Tibial nerve (tissue), 4 donors: ENCODE measurements around the gene NEK2. TPM values are rescaled to one million over a fixed set of nuclear protein-coding genes. Genes with fewer than 3 reads are reported as not detected.

Experiments used
- DNase-seq, 2 donors: peaks; one replicate each; pipeline ENCODE4 v3.0.0-alpha.2; 2019; ENCODE audit warnings: low spot score in 2 of 2
- H3K27ac ChIP-seq, 4 donors: fragments of 200-600 bp; sonication (generic) in 3 of 4; one replicate each; pipeline ENCODE4 v1.5.1; 2017 to 2019; ENCODE audit warnings: mild to moderate bottlenecking in 1 of 4
- H3K27me3 ChIP-seq, 2 donors: fragments of 200-600 bp; sonication (generic) in 1 of 2; one replicate each; pipeline versions ENCODE4 v1.5.1 to v1.6.0; 2017 to 2019
- H3K36me3 ChIP-seq, 3 donors: fragments of 200-600 bp; sonication (generic); one replicate each; pipeline ENCODE4 v1.5.1; 2018 to 2019
- H3K4me1 ChIP-seq, 4 donors: fragments of 200-600 bp; sonication (generic) in 3 of 4; one replicate each; pipeline ENCODE4 v1.5.1; 2017 to 2019
- H3K4me3 ChIP-seq, 4 donors: fragments of 200-600 bp; sonication (generic) in 3 of 4; one replicate each; pipeline ENCODE4 v1.5.1; 2017 to 2019; ENCODE audit warnings: mild to moderate bottlenecking in 1 of 4, moderate library complexity in 1 of 4
- H3K9me3 ChIP-seq, 4 donors: fragments of 200-600 bp; sonication (generic) in 3 of 4; one replicate each; pipeline ENCODE4 v1.5.1; 2017 to 2019
- CTCF ChIP-seq, 5 experiments: fragments of 200-600 bp in 3 of 5; fragments of 450-650 bp in 2 of 5; sonication (generic) in 3 of 5; IDR thresholded peaks; one replicate each; pipeline ENCODE4 v1.5.1; 2016 to 2019; ENCODE audit warnings: antibody characterized with exemption in 5 of 5, mild to moderate bottlenecking in 3 of 5, moderate library complexity in 2 of 5
- EP300 ChIP-seq, 2 donors: sonication (generic); formaldehyde crosslinking; IDR thresholded peaks; one replicate each; pipeline ENCODE4 v1.6.1; 2017; ENCODE audit warnings: antibody characterized with exemption in 2 of 2, mild to moderate bottlenecking in 1 of 2
- POLR2A ChIP-seq, 2 donors: fragments of 450-650 bp; IDR thresholded peaks; one replicate each; pipeline ENCODE4 v1.6.1; 2017; ENCODE audit warnings: antibody characterized with exemption in 2 of 2, mild to moderate bottlenecking in 2 of 2, moderate library complexity in 2 of 2
- WGBS, 2 donors: methylation state at CpG; one replicate each; pipeline ENCODE4 v1.1.5; 2018; 5-methylcytosine and 5-hydroxymethylcytosine counted together
- total RNA-seq, 4 donors: library from RNA; depleted of rRNA; stranded (reverse); fragments of >200 nt; gene quantifications; one replicate each; pipeline ENCODE4 v1.1.0, GENCODE V29; 2016

The NEK2 gene
- total RNA-seq, 4 donors from 2014 or later = 1.8 to 2.0 TPM; not detected in 2

- Histone ChIP-seq H3K9me3 (no peaks in the 10 kb centered on the region), H3K27ac (no peak overlapping the region), H3K27me3 (no peaks in the 10 kb centered on the region), H3K36me3 (no peaks in the 10 kb centered on the region), H3K4me3 (no peak overlapping the region), H3K4me1 (no peaks in the 10 kb centered on the region)
- TF ChIP-seq CTCF (IDR thresholded peaks at IDR 0.05) = no peak
- TF ChIP-seq EP300 (IDR thresholded peaks at IDR 0.05) = no peak
- TF ChIP-seq POLR2A (IDR thresholded peaks at IDR 0.05) = no peak
- 74 to 82% methylated on average over 4 of the region's 4 CpGs for WGBS, 2 donors
- no peak for DNase-seq
These were observed 33.5 kb upstream of the NEK2 start for GRCh38 chr1:211708926-211709325.

- H3K27ac ChIP-seq = no peak overlapping the region
- no peaks in the 10 kb centered on the region for H3K27me3 ChIP-seq
- H3K36me3 ChIP-seq = no peaks in the 10 kb centered on the region
- no peak for DNase-seq
- TF ChIP-seq CTCF (IDR thresholded peaks at IDR 0.05) (no peak), EP300 (IDR thresholded peaks at IDR 0.05) (no peak)
- H3K9me3 ChIP-seq = no peaks in the 10 kb centered on the region
- no peak overlapping the region for H3K4me3 ChIP-seq
- WGBS, 2 donors = 75 to 83% methylated on average over 6 of the region's 6 CpGs
- H3K4me1 ChIP-seq = no peaks in the 10 kb centered on the region
These were observed 32.6 kb upstream of the NEK2 start for GRCh38 chr1:211708006-211708405.

GRCh38 chr1:211705467-211706091 lies 30.2 kb upstream of the NEK2 start:
- 66 to 70% methylated on average over 6 of the region's 6 CpGs for WGBS, 2 donors
- TF ChIP-seq EP300 (IDR thresholded peaks at IDR 0.05) (no peak), CTCF (IDR thresholded peaks at IDR 0.05) (no peak), POLR2A (IDR thresholded peaks at IDR 0.05) (no peak)
- H3K36me3 ChIP-seq = no peaks in the 10 kb centered on the region
- DNase-seq = no peak
- no peaks in the 10 kb centered on the region for H3K9me3 ChIP-seq
- H3K4me3 ChIP-seq = no peak overlapping the region
- no peak overlapping the region for H3K27ac ChIP-seq
- H3K4me1 ChIP-seq = no peaks in the 10 kb centered on the region
- no peaks in the 10 kb centered on the region for H3K27me3 ChIP-seq

- Histone ChIP-seq H3K4me1 (no peaks in the 10 kb centered on the region), H3K27me3 (no peaks in the 10 kb centered on the region), H3K36me3 (no peaks in the 10 kb centered on the region), H3K4me3 (no peak overlapping the region), H3K9me3 (no peaks in the 10 kb centered on the region), H3K27ac (no peak overlapping the region)
- 79 to 100% methylated on average over 3 of the region's 3 CpGs for WGBS, 2 donors
- no peak for DNase-seq
- TF ChIP-seq EP300 (IDR thresholded peaks at IDR 0.05) (no peak), POLR2A (IDR thresholded peaks at IDR 0.05) (no peak)
These were observed 29.1 kb upstream of the NEK2 start for GRCh38 chr1:211704543-211704942.

GRCh38 chr1:211703812-211704537 lies 28.6 kb upstream of the NEK2 start:
- Histone ChIP-seq H3K36me3 (no peaks in the 10 kb centered on the region), H3K4me1 (peaks cover 0 to under 1% (median 0%) of the 10 kb centered on the region in 4 donors), H3K27me3 (no peaks in the 10 kb centered on the region), H3K27ac (no peak overlapping the region), H3K9me3 (no peaks in the 10 kb centered on the region), H3K4me3 (no peak overlapping the region)
- TF ChIP-seq POLR2A (IDR thresholded peaks at IDR 0.05) = no peak
- TF ChIP-seq EP300 (IDR thresholded peaks at IDR 0.05) = no peak
- no peak for TF ChIP-seq CTCF (IDR thresholded peaks at IDR 0.05)
- 56 to 65% methylated on average over 10 to 11 of the region's 11 CpGs for WGBS, 2 donors
- no peak for DNase-seq
